Esophagus squamous epithelium (tissue), 5 donors: ENCODE measurements around the gene TBXAS1. TPM values are rescaled to one million over a fixed set of nuclear protein-coding genes. Genes with fewer than 3 reads are reported as not detected.

Experiments used
- DNase-seq: peaks from one replicate; lab custom pipeline; 2025; lab: John Stamatoyannopoulos, UW
- H3K27ac ChIP-seq, 4 donors: fragments of 200-600 bp; sonication (generic); one replicate each; pipeline ENCODE4 v1.5.1; 2016 to 2019; ENCODE audit warnings: mild to moderate bottlenecking in 1 of 4
- H3K27me3 ChIP-seq, 4 donors: fragments of 200-600 bp; sonication (generic); 1 replicate in 3 of 4; 2 replicates in 1 of 4; pipeline versions ENCODE4 v1.5.1 to v1.6.0; 2017 to 2021; ENCODE audit warnings: antibody characterized with exemption in 1 of 4
- H3K36me3 ChIP-seq, 3 donors: fragments of 200-600 bp; sonication (generic); one replicate each; pipeline ENCODE4 v1.5.1; 2016 to 2019
- H3K4me1 ChIP-seq, 3 donors: fragments of 200-600 bp; sonication (generic); one replicate each; pipeline ENCODE4 v1.5.1; 2017 to 2019
- H3K4me3 ChIP-seq, 4 donors: fragments of 200-600 bp; sonication (generic); 1 replicate in 3 of 4; 2 replicates in 1 of 4; pipeline ENCODE4 v1.5.1; 2016 to 2019; ENCODE audit warnings: mild to moderate bottlenecking in 2 of 4, moderate library complexity in 1 of 4
- H3K9me3 ChIP-seq, 3 donors: fragments of 200-600 bp; sonication (generic); one replicate each; pipeline ENCODE4 v1.5.1; 2016 to 2019
- CTCF ChIP-seq, 6 experiments: fragments of 450-650 bp in 4 of 6; fragments of 200-600 bp in 2 of 6; sonication (generic) in 2 of 6; IDR thresholded peaks; one replicate each; pipeline ENCODE4 v1.5.1; 2016 to 2019; ENCODE audit warnings: antibody characterized with exemption in 6 of 6, mild to moderate bottlenecking in 4 of 6, moderate library complexity in 4 of 6
- POLR2A ChIP-seq, 4 donors: fragments of 450-650 bp; IDR thresholded peaks; one replicate each; pipeline ENCODE4 v1.6.1; 2017; ENCODE audit warnings: antibody characterized with exemption in 4 of 4, mild to moderate bottlenecking in 4 of 4, moderate library complexity in 3 of 4
- WGBS, 2 donors: methylation state at CpG; one replicate each; pipeline ENCODE4 v1.1.5; 2018; 5-methylcytosine and 5-hydroxymethylcytosine counted together
- intact Hi-C: fragments of 100-400 bp; cut with DNase I; formaldehyde crosslinking; loops from one replicate; pipeline ENCODE4 v1.15.0; 2022
- total RNA-seq, 4 donors: library from RNA; depleted of rRNA; stranded (reverse); fragments of >200 nt; gene quantifications; one replicate each; pipeline ENCODE4 v1.1.0, GENCODE V29; 2016
- donor health status: DM: yes; HTN: yes; CAD: no.

Gene TBXAS1
- total RNA-seq, 4 donors from 2014 or later = 9.4 to 24.8 (median 17.8) TPM

GRCh38 chr7:139885511-139885910 lies 56.4 kb downstream of the TBXAS1 start:
- H3K27ac ChIP-seq = no peak overlapping the region
- TF ChIP-seq POLR2A (IDR thresholded peaks at IDR 0.05) (no peak), CTCF (IDR thresholded peaks at IDR 0.05) (no peak)
- intact Hi-C loops = no loop called here
- no peaks in the 10 kb centered on the region for H3K4me1 ChIP-seq
- H3K36me3 ChIP-seq = no peaks in the 10 kb centered on the region
- no peak for DNase-seq
- H3K9me3 ChIP-seq = no peaks in the 10 kb centered on the region
- H3K27me3 ChIP-seq = no peaks in the 10 kb centered on the region
- H3K4me3 ChIP-seq = no peak overlapping the region

- TF ChIP-seq CTCF (IDR thresholded peaks at IDR 0.05) (no peak), POLR2A (IDR thresholded peaks at IDR 0.05) (no peak)
- intact Hi-C loops = no loop called here
- Histone ChIP-seq H3K4me1 (no peaks in the 10 kb centered on the region), H3K4me3 (no peak overlapping the region), H3K27me3 (no peaks in the 10 kb centered on the region), H3K27ac (no peak overlapping the region), H3K9me3 (no peaks in the 10 kb centered on the region), H3K36me3 (no peaks in the 10 kb centered on the region)
- WGBS, 2 donors = 17 to 23% methylated on average over 2 of the region's 2 CpGs
- no peak for DNase-seq
These were observed 57.1 kb downstream of the TBXAS1 start for GRCh38 chr7:139886206-139886605.

GRCh38 chr7:139886899-139887298 lies 57.8 kb downstream of the TBXAS1 start:
- Histone ChIP-seq H3K36me3 (no peaks in the 10 kb centered on the region), H3K4me1 (no peaks in the 10 kb centered on the region), H3K4me3 (no peak overlapping the region), H3K9me3 (no peaks in the 10 kb centered on the region), H3K27ac (no peak overlapping the region), H3K27me3 (no peaks in the 10 kb centered on the region)
- WGBS, 2 donors = 94 to 100% methylated on average over 2 of the region's 2 CpGs
- TF ChIP-seq CTCF (IDR thresholded peaks at IDR 0.05) (no peak), POLR2A (IDR thresholded peaks at IDR 0.05) (no peak)
- intact Hi-C loops = no loop called here
- DNase-seq = no peak

GRCh38 chr7:139887992-139888481 lies 59.0 kb downstream of the TBXAS1 start:
- H3K4me3 ChIP-seq = no peak overlapping the region
- H3K27me3 ChIP-seq = no peaks in the 10 kb centered on the region
- H3K27ac ChIP-seq = no peak overlapping the region
- H3K36me3 ChIP-seq = no peaks in the 10 kb centered on the region
- DNase-seq = no peak
- 72 to 83% methylated on average over 5 of the region's 5 CpGs for WGBS, 2 donors
- intact Hi-C loops = no loop called here
- H3K9me3 ChIP-seq = no peaks in the 10 kb centered on the region
- H3K4me1 ChIP-seq = no peaks in the 10 kb centered on the region
- TF ChIP-seq CTCF (IDR thresholded peaks at IDR 0.05) (no peak), POLR2A (IDR thresholded peaks at IDR 0.05) (no peak)

- Histone ChIP-seq H3K27me3 (no peaks in the 10 kb centered on the region), H3K36me3 (no peaks in the 10 kb centered on the region), H3K4me1 (no peaks in the 10 kb centered on the region), H3K4me3 (no peak overlapping the region), H3K27ac (no peak overlapping the region), H3K9me3 (no peaks in the 10 kb centered on the region)
- WGBS, 2 donors = 59 to 61% methylated on average over 5 of the region's 5 CpGs
- no peak for DNase-seq
- intact Hi-C loops = no loop called here
- TF ChIP-seq CTCF (IDR thresholded peaks at IDR 0.05) (peak in 1 of 6 experiments; percentile 14), POLR2A (IDR thresholded peaks at IDR 0.05) (no peak)
These were observed 60.3 kb downstream of the TBXAS1 start for GRCh38 chr7:139889186-139889871.
